ENCODE results near the gene MYO9A. TPM values are rescaled to one million over a fixed set of nuclear protein-coding genes. Genes with fewer than 3 reads are reported as not detected.

The MYO9A gene
- total and polyA plus RNA-seq, 2 experiments from 2014 or later = 13.1 to 42.8 TPM

GRCh38 chr15:72128359-72128758 is 10.4 kb upstream of the MYO9A start:
- DNase-seq (ENCODE audit: low spot score) = no peak
- TF ChIP-seq CTCF (IDR thresholded peaks at IDR 0.05; ENCODE audit: poor library complexity) (no peak), EZH2phosphoT487 (IDR thresholded peaks at IDR 0.05; ENCODE audit: low read depth, severe bottlenecking, unreplicated experiment) (no peak), EZH2 (IDR thresholded peaks at IDR 0.05; ENCODE audit: borderline replicate concordance) (no peak)
- no peaks in the 10 kb centered on the region for H3K9me3 ChIP-seq (ENCODE audit: low read depth)
- H3K9me2 ChIP-seq (replicated peaks; ENCODE audit: insufficient read depth) = no peaks in the 10 kb centered on the region
- no peak overlapping the region for H2AFZ ChIP-seq
- no peaks in the 10 kb centered on the region for H3K79me2 ChIP-seq
- no peaks in the 10 kb centered on the region for H3K27me3 ChIP-seq
- no peak overlapping the region for H3K4me3 ChIP-seq
- H3K36me3 ChIP-seq (replicated peaks; ENCODE audit: insufficient read depth, low read depth) = no peaks in the 10 kb centered on the region
- H3K4me2 ChIP-seq = no peak overlapping the region
- H4K20me1 ChIP-seq (ENCODE audit: insufficient read depth, poor library complexity, severe bottlenecking) = no peaks in the 10 kb centered on the region
- no peaks in the 10 kb centered on the region for H3K4me1 ChIP-seq (ENCODE audit: insufficient read depth)
- H3K27ac ChIP-seq = no peak overlapping the region

GRCh38 chr15:72127724-72128322 is 9.9 kb upstream of the MYO9A start:
- no peaks in the 10 kb centered on the region for H3K36me3 ChIP-seq (replicated peaks; ENCODE audit: insufficient read depth, low read depth)
- no peak overlapping the region for H2AFZ ChIP-seq
- H3K9me3 ChIP-seq (ENCODE audit: low read depth) = no peaks in the 10 kb centered on the region
- no peak for DNase-seq (ENCODE audit: low spot score)
- H3K4me3 ChIP-seq = no peak overlapping the region
- H3K9me2 ChIP-seq (replicated peaks; ENCODE audit: insufficient read depth) = no peaks in the 10 kb centered on the region
- no peaks in the 10 kb centered on the region for H3K79me2 ChIP-seq
- no peak overlapping the region for H3K4me2 ChIP-seq
- no peaks in the 10 kb centered on the region for H4K20me1 ChIP-seq (ENCODE audit: insufficient read depth, poor library complexity, severe bottlenecking)
- 64% methylated on average over 2 of the region's 2 CpGs for WGBS (ENCODE audit: low lambda C conversion rate, missing lambda C conversion rate)
- H3K27ac ChIP-seq = no peak overlapping the region
- H3K27me3 ChIP-seq = no peaks in the 10 kb centered on the region
- TF ChIP-seq EZH2 (IDR thresholded peaks at IDR 0.05; ENCODE audit: borderline replicate concordance) (no peak), EZH2phosphoT487 (IDR thresholded peaks at IDR 0.05; ENCODE audit: low read depth, severe bottlenecking, unreplicated experiment) (no peak), CTCF (IDR thresholded peaks at IDR 0.05; ENCODE audit: poor library complexity) (no peak)
- no peaks in the 10 kb centered on the region for H3K4me1 ChIP-seq (ENCODE audit: insufficient read depth)

GRCh38 chr15:72124218-72124617 is 6.3 kb upstream of the MYO9A start:
- no peak overlapping the region for H2AFZ ChIP-seq
- H3K4me1 ChIP-seq (ENCODE audit: insufficient read depth) = no peaks in the 10 kb centered on the region
- no peak overlapping the region for H3K27ac ChIP-seq
- H3K27me3 ChIP-seq = no peaks in the 10 kb centered on the region
- no peaks in the 10 kb centered on the region for H3K36me3 ChIP-seq (replicated peaks; ENCODE audit: insufficient read depth, low read depth)
- no peak for DNase-seq (ENCODE audit: low spot score)
- peaks cover 12% of the 10 kb centered on the region for H3K79me2 ChIP-seq
- no peaks in the 10 kb centered on the region for H3K9me2 ChIP-seq (replicated peaks; ENCODE audit: insufficient read depth)
- TF ChIP-seq CTCF (IDR thresholded peaks at IDR 0.05; ENCODE audit: poor library complexity) = no peak
- TF ChIP-seq EZH2phosphoT487 (IDR thresholded peaks at IDR 0.05; ENCODE audit: low read depth, severe bottlenecking, unreplicated experiment) = no peak
- no peak for TF ChIP-seq EZH2 (IDR thresholded peaks at IDR 0.05; ENCODE audit: borderline replicate concordance)
- H4K20me1 ChIP-seq (ENCODE audit: insufficient read depth, poor library complexity, severe bottlenecking) = no peaks in the 10 kb centered on the region
- WGBS (ENCODE audit: low lambda C conversion rate, missing lambda C conversion rate) = 62% methylated on average over 1 of the region's 1 CpG
- H3K4me2 ChIP-seq = no peak overlapping the region
- H3K4me3 ChIP-seq = no peak overlapping the region
- H3K9me3 ChIP-seq (ENCODE audit: low read depth) = no peaks in the 10 kb centered on the region

All from hepatocyte (in vitro differentiated cells).